SKM-1 treated with dmso at 0.1 percent for 144 hours (cell line): ENCODE data around the gene MAPKAPK3.

Experiments used
- DNase-seq: peaks from one replicate; lab custom pipeline; 2025; ENCODE audit not compliant: unreplicated experiment; lab: John Stamatoyannopoulos, UW

MAPKAPK3 gene

GRCh38 chr3:50587373-50587772, 29.6 kb upstream of the MAPKAPK3 start:
- DNase-seq, result no peak

GRCh38 chr3:50587806-50588758, 28.9 kb upstream of the MAPKAPK3 start:
- DNase-seq, result no peak

- no peak for DNase-seq
Observed at GRCh38 chr3:50588759-50589433, 28.1 kb upstream of the MAPKAPK3 start.

- DNase-seq, result no peak
Observed at GRCh38 chr3:50591196-50591741, 25.7 kb upstream of the MAPKAPK3 start.

GRCh38 chr3:50592568-50592967, 24.4 kb upstream of the MAPKAPK3 start:
- peak; percentile 51 for DNase-seq

- DNase-seq, result no peak
Observed at GRCh38 chr3:50594253-50594785, 22.6 kb upstream of the MAPKAPK3 start.

- no peak for DNase-seq
Observed at GRCh38 chr3:50599115-50599715, 17.7 kb upstream of the MAPKAPK3 start.

- DNase-seq, result no peak
Observed at GRCh38 chr3:50599716-50600118, 17.2 kb upstream of the MAPKAPK3 start.

GRCh38 chr3:50600141-50600753, 16.7 kb upstream of the MAPKAPK3 start:
- no peak for DNase-seq

- peak; percentile 95 for DNase-seq
Observed at GRCh38 chr3:50600841-50601591, 15.9 kb upstream of the MAPKAPK3 start.

- DNase-seq, result no peak
Observed at GRCh38 chr3:50602595-50603191, 14.3 kb upstream of the MAPKAPK3 start.

- no peak for DNase-seq
Observed at GRCh38 chr3:50603261-50604109, 13.5 kb upstream of the MAPKAPK3 start.

GRCh38 chr3:50604110-50604621, 12.8 kb upstream of the MAPKAPK3 start:
- no peak for DNase-seq

- DNase-seq, result no peak
Observed at GRCh38 chr3:50604628-50605588, 12.0 kb upstream of the MAPKAPK3 start.

GRCh38 chr3:50605901-50606326, 11.0 kb upstream of the MAPKAPK3 start:
- DNase-seq, result no peak

GRCh38 chr3:50606596-50606995, 10.4 kb upstream of the MAPKAPK3 start:
- no peak for DNase-seq
